Mucosa of descending colon (tissue), 3 donors: Measurements from ENCODE around the gene C6orf47. TPM values are rescaled to one million over a fixed set of nuclear protein-coding genes. Genes with fewer than 3 reads are reported as not detected.

ENCODE experiments used
- ATAC-seq: fragments of 200-7000 bp; cut with Tn5 transposase; one replicate; pipeline ENCODE4 v1.9.1; 2020; ENCODE audit warnings: mild to moderate bottlenecking, moderate library complexity
- DNase-seq, 3 donors: peaks; one replicate each; pipeline ENCODE4 v3.0.0-alpha.2; 2020
- H3K36me3 ChIP-seq: fragments of 200-600 bp; one replicate; pipeline ENCODE4 v1.8.0; 2021; ENCODE audit warnings: low read depth, mild to moderate bottlenecking
- H3K4me1 ChIP-seq: fragments of 200-600 bp; one replicate; pipeline ENCODE4 v1.8.0; 2021; ENCODE audit warnings: low read depth, mild to moderate bottlenecking
- H3K4me3 ChIP-seq: fragments of 200-600 bp; one replicate; pipeline ENCODE4 v1.8.0; 2021; ENCODE audit warnings: mild to moderate bottlenecking
- H3K9me3 ChIP-seq: fragments of 200-600 bp; one replicate; pipeline ENCODE4 v1.8.0; 2021; ENCODE audit warnings: mild to moderate bottlenecking
- intact Hi-C, 2 donors: fragments of 100-400 bp; cut with DNase I in 1 of 2; cut with micrococcal nuclease in 1 of 2; formaldehyde crosslinking; loops; one replicate each; pipeline versions ENCODE4 v1.11.0 to v1.11.1; 2022; cut with DNase I, micrococcal nuclease
- total RNA-seq, 3 donors: library from RNA; stranded (reverse); fragmentation: NEBNext Ultra II Directional in 2 of 3; extraction: Animal tissue kit (Norgen Biotek cat#: 25700) in 2 of 3; gene quantifications; one replicate each; pipeline versions ENCODE4 v1.2.1 to v1.2.4, GENCODE V29; 2021 to 2023
- TF ChIP-seq, protein P1 (sequence below): fragments of 200-600 bp; IDR thresholded peaks from one replicate; pipeline ENCODE4 v1.8.0; 2022; ENCODE audit warnings: antibody characterized with exemption, mild to moderate bottlenecking
- donor health status: DM: no; HTN: no; CAD: no; lungs with moderate emphysema.
- donor health status: DM: no; HTN: no; CAD: no.
- donor health status: DM: no; HTN: yes; CAD: no.

The C6orf47 gene
- total RNA-seq, 3 donors from 2014 or later: 28.5 to 33.0 (median 32.3) TPM

DNA sequence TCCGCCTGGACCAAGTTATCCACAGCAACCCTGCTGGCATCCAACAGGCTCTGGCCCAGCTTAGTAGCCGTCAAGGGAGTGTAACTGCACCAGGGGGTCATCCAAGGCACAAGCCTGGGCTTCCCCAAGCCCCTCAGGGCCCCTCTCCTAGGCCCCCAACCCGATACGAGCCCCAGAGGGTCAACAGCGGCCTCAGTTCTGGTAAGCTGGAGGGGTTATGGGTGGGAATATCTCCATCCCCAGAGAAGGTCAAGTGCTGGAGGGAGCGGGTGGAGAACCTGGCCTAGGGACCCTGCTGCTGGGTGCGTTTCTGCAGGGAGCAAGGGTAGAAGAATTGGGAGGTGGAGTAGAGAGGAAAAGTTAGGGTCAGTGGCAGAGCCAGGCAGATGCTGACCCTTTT, 27.1 kb downstream of the C6orf47 start:
- H3K4me1 ChIP-seq: no peaks in the 10 kb centered on the region
- ATAC-seq (no peak), DNase-seq (no peak)
- no peak overlapping the region for H3K4me3 ChIP-seq
- TF ChIP-seq, protein P1, sequence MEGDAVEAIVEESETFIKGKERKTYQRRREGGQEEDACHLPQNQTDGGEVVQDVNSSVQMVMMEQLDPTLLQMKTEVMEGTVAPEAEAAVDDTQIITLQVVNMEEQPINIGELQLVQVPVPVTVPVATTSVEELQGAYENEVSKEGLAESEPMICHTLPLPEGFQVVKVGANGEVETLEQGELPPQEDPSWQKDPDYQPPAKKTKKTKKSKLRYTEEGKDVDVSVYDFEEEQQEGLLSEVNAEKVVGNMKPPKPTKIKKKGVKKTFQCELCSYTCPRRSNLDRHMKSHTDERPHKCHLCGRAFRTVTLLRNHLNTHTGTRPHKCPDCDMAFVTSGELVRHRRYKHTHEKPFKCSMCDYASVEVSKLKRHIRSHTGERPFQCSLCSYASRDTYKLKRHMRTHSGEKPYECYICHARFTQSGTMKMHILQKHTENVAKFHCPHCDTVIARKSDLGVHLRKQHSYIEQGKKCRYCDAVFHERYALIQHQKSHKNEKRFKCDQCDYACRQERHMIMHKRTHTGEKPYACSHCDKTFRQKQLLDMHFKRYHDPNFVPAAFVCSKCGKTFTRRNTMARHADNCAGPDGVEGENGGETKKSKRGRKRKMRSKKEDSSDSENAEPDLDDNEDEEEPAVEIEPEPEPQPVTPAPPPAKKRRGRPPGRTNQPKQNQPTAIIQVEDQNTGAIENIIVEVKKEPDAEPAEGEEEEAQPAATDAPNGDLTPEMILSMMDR: no peak
- H3K36me3 ChIP-seq: peaks cover 14% of the 10 kb centered on the region
- H3K9me3 ChIP-seq: no peaks in the 10 kb centered on the region
- intact Hi-C loops: no loop called here

DNA sequence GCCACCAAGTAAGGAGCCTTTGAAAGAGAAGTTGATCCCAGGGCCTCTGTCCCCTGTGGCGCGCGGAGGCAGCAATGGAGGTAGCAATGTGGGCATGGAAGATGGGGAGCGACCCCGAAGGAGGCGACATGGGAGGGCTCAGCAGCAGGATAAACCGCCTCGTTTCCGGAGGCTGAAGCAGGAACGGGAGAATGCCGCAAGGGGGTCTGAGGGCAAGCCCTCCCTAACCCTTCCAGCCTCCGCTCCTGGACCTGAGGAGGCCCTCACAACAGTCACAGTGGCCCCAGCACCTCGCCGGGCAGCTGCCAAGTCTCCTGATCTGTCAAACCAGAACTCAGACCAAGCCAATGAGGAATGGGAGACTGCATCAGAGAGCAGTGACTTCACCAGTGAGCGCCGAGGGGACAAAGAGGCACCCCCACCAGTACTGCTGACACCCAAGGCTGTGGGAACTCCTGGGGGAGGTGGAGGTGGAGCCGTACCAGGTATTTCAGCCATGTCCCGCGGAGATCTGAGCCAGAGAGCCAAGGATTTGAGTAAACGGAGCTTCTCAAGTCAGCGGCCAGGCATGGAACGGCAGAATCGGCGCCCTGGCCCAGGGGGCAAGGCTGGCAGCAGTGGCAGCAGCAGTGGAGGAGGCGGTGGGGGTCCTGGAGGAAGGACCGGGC, 28.2 kb downstream of the C6orf47 start:
- no peaks in the 10 kb centered on the region for H3K9me3 ChIP-seq
- intact Hi-C loops: no loop called here
- no peak for ATAC-seq

DNA sequence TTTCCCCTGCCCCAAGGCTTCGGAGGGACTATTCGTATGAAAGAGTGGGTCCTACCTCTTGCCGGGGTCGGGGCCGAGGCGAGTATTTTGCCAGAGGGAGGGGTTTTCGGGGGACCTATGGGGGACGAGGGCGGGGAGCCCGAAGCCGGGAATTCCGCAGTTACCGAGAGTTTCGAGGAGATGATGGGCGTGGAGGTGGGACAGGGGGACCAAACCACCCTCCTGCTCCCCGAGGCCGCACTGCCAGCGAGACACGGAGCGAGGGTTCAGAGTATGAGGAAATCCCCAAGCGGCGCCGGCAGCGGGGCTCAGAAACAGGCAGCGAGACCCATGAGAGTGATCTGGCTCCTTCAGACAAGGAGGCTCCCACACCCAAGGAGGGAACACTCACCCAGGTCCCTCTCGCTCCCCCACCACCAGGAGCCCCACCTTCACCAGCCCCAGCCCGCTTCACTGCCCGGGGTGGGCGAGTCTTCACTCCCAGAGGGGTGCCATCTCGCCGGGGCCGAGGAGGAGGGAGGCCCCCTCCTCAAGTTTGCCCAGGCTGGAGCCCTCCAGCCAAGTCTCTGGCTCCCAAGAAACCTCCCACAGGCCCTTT, 28.8 kb downstream of the C6orf47 start:
- no peaks in the 10 kb centered on the region for H3K9me3 ChIP-seq
- peaks cover 22% of the 10 kb centered on the region for H3K36me3 ChIP-seq
- no peak overlapping the region for H3K4me3 ChIP-seq
- intact Hi-C loops: no loop called here
- TF ChIP-seq, protein P1: no peak
- ATAC-seq: no peak
- DNase-seq: no peak
- H3K4me1 ChIP-seq: no peaks in the 10 kb centered on the region

More for the DNA sequence above, 28.2 kb downstream of the C6orf47 start:
- DNase-seq: no peak
- Histone ChIP-seq H3K36me3 (peaks cover 24% of the 10 kb centered on the region), H3K4me1 (no peaks in the 10 kb centered on the region), H3K4me3 (no peak overlapping the region)
- TF ChIP-seq, protein P1: no peak

DNA sequence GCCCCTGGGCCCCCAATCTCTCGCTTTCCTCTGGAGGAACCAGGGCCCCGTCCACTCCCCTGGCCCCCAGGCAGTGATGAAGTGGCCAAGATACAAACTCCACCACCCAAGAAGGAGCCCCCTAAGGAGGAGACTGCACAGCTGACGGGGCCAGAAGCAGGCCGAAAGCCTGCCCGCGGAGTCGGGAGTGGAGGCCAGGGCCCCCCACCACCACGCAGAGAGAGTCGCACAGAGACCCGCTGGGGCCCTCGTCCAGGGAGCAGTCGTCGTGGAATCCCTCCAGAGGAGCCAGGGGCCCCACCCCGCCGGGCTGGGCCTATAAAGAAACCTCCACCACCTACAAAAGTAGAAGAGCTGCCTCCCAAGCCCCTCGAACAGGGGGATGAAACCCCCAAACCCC, 29.4 kb downstream of the C6orf47 start:
- no peaks in the 10 kb centered on the region for H3K9me3 ChIP-seq
- H3K4me1 ChIP-seq: no peaks in the 10 kb centered on the region
- TF ChIP-seq, protein P1: no peak
- ATAC-seq (no peak), DNase-seq (no peak)
- H3K4me3 ChIP-seq: no peak overlapping the region
- intact Hi-C loops: no loop called here
- H3K36me3 ChIP-seq: peaks cover 28% of the 10 kb centered on the region

DNA sequence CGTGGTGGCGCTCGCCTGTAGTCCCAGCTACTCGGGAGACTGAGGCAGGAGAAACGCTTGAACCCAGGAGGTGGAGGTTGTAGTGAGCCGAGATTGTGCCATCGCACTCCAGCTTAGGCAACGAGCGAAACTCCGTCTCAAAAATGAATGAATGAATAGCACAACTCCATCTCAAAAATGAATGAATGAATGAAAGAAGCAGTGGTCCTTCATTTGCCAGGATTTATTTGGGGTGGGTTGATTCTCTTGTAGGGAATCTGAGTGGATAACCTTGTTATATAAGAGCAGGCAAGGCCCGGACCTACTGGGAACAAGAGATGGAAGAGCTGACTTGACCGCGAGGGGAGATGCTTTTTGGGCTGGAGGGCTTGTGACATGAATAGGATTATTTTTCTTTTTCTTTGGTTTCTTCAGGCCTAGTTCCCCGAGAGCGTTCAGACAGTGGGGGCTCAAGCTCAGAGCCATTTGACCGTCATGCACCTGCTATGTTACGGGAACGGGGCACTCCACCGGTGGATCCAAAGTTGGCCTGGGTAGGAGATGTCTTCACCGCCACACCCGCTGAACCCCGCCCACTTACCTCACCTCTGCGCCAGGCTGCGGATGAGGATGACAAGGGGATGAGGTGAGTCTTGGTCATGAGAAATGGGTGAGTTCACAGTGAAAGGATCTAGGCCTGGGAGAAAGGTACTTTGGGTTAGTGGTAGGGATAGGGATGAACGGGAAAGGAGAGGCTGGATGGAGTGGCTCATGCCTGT, 30.2 kb downstream of the C6orf47 start:
- Histone ChIP-seq H3K4me1 (no peaks in the 10 kb centered on the region), H3K9me3 (no peaks in the 10 kb centered on the region), H3K4me3 (no peak overlapping the region), H3K36me3 (peaks cover 35% of the 10 kb centered on the region)
- ATAC-seq: no peak
- TF ChIP-seq, protein P1: no peak
- intact Hi-C loops: no loop called here
- DNase-seq: no peak
